Epithelial cell of esophagus (primary cell): Measurements from ENCODE around the gene DSP.

Experiments
- DNase-seq: peaks from one replicate; pipeline ENCODE4 v3.0.0; 2010; ENCODE audit warnings: low read depth
- H3K4me3 ChIP-seq: 2 replicates; pipeline ENCODE4 v1.5.1; 2011; ENCODE audit warnings: mild to moderate bottlenecking, low read length, control low read depth
- TF ChIP-seq, protein P1 (sequence below): IDR thresholded peaks from 2 replicates; pipeline ENCODE4 v1.5.1; 2011; ENCODE audit warnings: low read depth, mild to moderate bottlenecking, low read length, control low read depth, inconsistent platforms; ENCODE audit not compliant: insufficient read depth; ENCODE audit errors: missing control alignments

Gene DSP

GRCh38 chr6:7546383-7546782 lies 4.9 kb downstream of the DSP start:
- H3K4me3 ChIP-seq: peak overlapping the region; percentile 92
- TF ChIP-seq, protein P1, sequence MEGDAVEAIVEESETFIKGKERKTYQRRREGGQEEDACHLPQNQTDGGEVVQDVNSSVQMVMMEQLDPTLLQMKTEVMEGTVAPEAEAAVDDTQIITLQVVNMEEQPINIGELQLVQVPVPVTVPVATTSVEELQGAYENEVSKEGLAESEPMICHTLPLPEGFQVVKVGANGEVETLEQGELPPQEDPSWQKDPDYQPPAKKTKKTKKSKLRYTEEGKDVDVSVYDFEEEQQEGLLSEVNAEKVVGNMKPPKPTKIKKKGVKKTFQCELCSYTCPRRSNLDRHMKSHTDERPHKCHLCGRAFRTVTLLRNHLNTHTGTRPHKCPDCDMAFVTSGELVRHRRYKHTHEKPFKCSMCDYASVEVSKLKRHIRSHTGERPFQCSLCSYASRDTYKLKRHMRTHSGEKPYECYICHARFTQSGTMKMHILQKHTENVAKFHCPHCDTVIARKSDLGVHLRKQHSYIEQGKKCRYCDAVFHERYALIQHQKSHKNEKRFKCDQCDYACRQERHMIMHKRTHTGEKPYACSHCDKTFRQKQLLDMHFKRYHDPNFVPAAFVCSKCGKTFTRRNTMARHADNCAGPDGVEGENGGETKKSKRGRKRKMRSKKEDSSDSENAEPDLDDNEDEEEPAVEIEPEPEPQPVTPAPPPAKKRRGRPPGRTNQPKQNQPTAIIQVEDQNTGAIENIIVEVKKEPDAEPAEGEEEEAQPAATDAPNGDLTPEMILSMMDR: no peak
- no peak for DNase-seq

DNA sequence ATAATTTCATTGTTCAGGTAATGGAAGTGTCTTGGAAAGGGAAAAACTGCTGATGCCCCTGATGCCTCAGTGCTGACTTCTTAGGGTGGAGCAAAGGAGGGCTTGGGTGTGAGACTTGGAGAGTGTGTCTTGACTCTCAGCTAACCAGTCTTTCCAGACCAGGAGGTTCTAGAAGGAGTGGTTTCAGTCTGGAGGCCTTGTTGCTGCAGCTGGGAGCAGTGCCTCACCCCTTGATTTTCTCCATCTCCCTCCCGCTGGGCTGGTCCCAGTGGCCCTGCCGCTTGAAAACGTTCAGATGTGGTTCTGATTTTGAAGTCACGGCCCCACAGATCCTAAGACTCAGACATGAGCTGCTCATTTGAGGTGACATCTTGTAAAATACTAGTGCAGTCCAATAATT lies 5.4 kb downstream of the DSP start:
- H3K4me3 ChIP-seq: peak overlapping the region; percentile 92
- TF ChIP-seq, protein P1: no peak
- DNase-seq: peak; percentile 80

DNA sequence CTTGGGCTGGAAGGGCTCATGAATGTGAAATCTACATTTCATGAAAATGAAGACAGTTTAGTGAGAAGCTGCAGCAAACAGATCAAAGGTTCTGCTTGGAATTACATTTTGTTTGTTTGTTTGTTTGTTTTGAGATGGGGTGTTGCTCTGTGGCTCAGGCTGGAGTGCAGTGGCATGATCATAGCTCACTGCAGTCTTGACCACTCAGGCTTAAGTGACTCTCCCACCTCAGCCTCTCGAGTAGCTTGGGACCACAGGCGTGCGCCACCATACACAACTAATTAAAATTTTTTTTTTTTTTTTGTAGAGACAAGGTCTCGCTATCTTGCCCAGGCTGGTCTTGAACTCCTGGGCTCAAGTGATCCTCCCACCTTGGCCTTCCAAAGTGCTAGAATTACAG lies 5.8 kb downstream of the DSP start:
- no peak for DNase-seq
- peak overlapping the region; percentile 92 for H3K4me3 ChIP-seq
- TF ChIP-seq, protein P1: no peak

DNA sequence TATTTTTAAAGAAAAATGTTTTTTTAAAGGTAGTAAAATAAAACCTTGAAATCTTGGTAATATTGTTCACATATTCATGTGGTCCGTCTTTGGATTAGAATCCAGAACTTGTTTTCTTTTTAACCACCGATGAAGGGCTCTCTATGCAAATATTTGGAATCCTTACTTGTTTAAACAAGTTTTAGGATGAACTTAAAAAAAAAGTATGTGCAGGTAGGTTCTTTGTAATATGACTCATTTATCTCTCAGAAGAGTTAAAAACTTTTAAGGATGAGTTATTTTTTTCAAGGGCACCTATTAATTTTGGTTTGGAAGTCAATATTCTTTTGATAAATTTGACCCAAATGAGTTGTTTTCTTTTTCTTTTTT lies 8.9 kb downstream of the DSP start:
- H3K4me3 ChIP-seq: peak overlapping the region; percentile 42
- TF ChIP-seq, protein P1: no peak

DNA sequence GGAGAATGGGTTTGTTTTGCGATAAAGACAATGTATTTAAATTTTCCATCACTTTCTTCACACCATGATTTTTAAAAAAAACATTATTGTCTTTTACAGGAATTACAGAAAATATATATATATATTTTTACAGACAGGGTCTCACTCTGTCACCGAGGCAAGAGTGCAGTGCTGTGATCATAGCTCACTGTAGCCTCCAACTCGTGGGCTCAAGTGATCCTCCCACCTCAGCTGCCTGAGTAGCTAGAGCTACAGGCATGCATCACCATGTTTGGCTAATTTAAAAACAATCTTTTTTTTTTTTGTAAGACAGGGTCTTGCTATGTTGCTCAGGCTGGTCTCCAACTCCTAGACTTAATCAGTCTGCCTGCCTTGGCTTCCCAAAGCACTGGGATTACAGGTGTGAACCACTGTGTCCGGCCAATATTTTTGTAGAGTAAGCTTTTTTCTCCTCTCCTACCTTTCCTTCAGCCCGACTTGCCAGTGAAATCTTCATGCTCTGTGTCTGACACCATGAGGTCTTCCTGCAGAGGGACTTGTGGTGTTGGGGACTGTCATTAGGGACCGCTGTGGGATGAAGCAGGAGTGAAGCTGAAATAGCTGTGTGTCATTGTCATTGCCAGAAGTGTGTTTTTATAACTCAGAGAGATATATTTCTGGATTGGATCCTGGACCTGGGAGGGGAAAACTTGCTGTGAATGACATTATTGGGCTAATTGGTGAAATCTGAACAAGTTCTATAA lies 13.2 kb downstream of the DSP start:
- no peak for DNase-seq
- peak overlapping the region; percentile 37 for H3K4me3 ChIP-seq
- TF ChIP-seq, protein P1: no peak

More for the DNA sequence above, 8.9 kb downstream of the DSP start:
- peak; percentile 73 for DNase-seq

- TF ChIP-seq, protein P1: no peak
- no peak for DNase-seq
Measured at GRCh38 chr6:7555671-7556070, 14.2 kb downstream of the DSP start.

More at GRCh38 chr6:7555671-7556070, 14.2 kb downstream of the DSP start:
- no peak overlapping the region for H3K4me3 ChIP-seq
